IMR-90 (cell line): Measurements from ENCODE around the gene LINC01488. TPM values are rescaled to one million over a fixed set of nuclear protein-coding genes. Genes with fewer than 3 reads are reported as not detected.

Source experiments
- ATAC-seq: fragments of 200-7000 bp; cut with Tn5 transposase; 2 replicates; pipeline ENCODE4 v1.9.1; 2020; ENCODE audit warnings: low read depth, mild to moderate bottlenecking, moderate library complexity
- BruUV-seq: library from RNA; stranded (reverse); fragments of 400-500 nt; replicated peaks from 2 replicates; lab custom pipeline; 2021; lab: Mats Ljungman, UMichigan
- CTCF ChIA-PET: fragments of 300-600 bp; formaldehyde crosslinking; extraction: SDS; loops from one replicate; lab custom pipeline; 2021; ENCODE audit warnings: antibody characterized with exemption; lab: Yijun Ruan, JAX
- POLR2A ChIA-PET: fragments of 300-600 bp; sonication (Branson Sonifier 250); formaldehyde crosslinking; loops from one replicate; lab custom pipeline; 2022; ENCODE audit warnings: antibody characterized with exemption; ENCODE audit not compliant: unreplicated experiment; lab: Charles Lee
- DNase-seq: peaks from one replicate; pipeline ENCODE4 v3.0.0; 2013
- H2AFZ ChIP-seq: replicated peaks from 2 replicates; pipeline ENCODE3; 2013; ENCODE audit warnings: low read length, mild to moderate bottlenecking; ENCODE audit not compliant: poor library complexity
- H2AK5ac ChIP-seq: 2 replicates; pipeline ENCODE4 v1.6.1; 2013; ENCODE audit warnings: low read depth, low read length, inconsistent platforms
- H2AK9ac ChIP-seq: replicated peaks from 2 replicates; pipeline ENCODE3; 2013; ENCODE audit warnings: mild to moderate bottlenecking, low read depth, low read length, moderate library complexity; ENCODE audit not compliant: poor library complexity
- H2BK120ac ChIP-seq: 2 replicates; pipeline ENCODE4 v1.6.1; 2013; ENCODE audit warnings: low read depth, low read length, inconsistent platforms
- H2BK15ac ChIP-seq: 3 replicates; pipeline ENCODE4 v1.6.1; 2013; ENCODE audit warnings: low read depth, low read length, inconsistent platforms
- H2BK20ac ChIP-seq: 2 replicates; pipeline ENCODE4 v1.6.1; 2013; ENCODE audit warnings: low read depth, mild to moderate bottlenecking, inconsistent platforms, low read length, moderate library complexity
- H2BK5ac ChIP-seq: 2 replicates; pipeline ENCODE4 v1.6.1; 2013; ENCODE audit warnings: mild to moderate bottlenecking, low read depth, low read length, inconsistent platforms; ENCODE audit not compliant: poor library complexity, severe bottlenecking
- H3K14ac ChIP-seq: replicated peaks from 2 replicates; pipeline ENCODE4 v1.6.1; 2013; ENCODE audit warnings: low read depth, low read length, inconsistent platforms
- H3K18ac ChIP-seq: 2 replicates; pipeline ENCODE4 v1.6.1; 2013; ENCODE audit warnings: low read depth, low read length, control low read depth
- H3K23ac ChIP-seq: 2 replicates; pipeline ENCODE4 v1.6.1; 2013; ENCODE audit warnings: low read depth, low read length, inconsistent platforms
- H3K27ac ChIP-seq: 2 replicates; pipeline ENCODE4 v1.5.1; 2013; ENCODE audit warnings: mild to moderate bottlenecking, control low read depth, low read length; ENCODE audit not compliant: insufficient read depth
- H3K27me3 ChIP-seq: 2 replicates; pipeline ENCODE4 v1.6.1; 2013; ENCODE audit warnings: low read length; ENCODE audit not compliant: control insufficient read depth, insufficient read depth
- H3K36me3 ChIP-seq: 2 replicates; pipeline ENCODE4 v1.6.1; 2013; ENCODE audit warnings: low read length, mixed read lengths; ENCODE audit not compliant: control insufficient read depth, insufficient read depth
- H3K4ac ChIP-seq: 2 replicates; pipeline ENCODE4 v1.6.1; 2013; ENCODE audit warnings: low read depth, low read length, inconsistent platforms
- H3K4me1 ChIP-seq: 2 replicates; pipeline ENCODE4 v1.6.1; 2013; ENCODE audit warnings: low read length, mixed read lengths; ENCODE audit not compliant: control insufficient read depth, insufficient read depth
- H3K4me2 ChIP-seq: 2 replicates; pipeline ENCODE4 v1.6.1; 2013; ENCODE audit warnings: low read depth, mild to moderate bottlenecking, control low read depth, low read length, moderate library complexity
- H3K4me3 ChIP-seq: 2 replicates; pipeline ENCODE4 v1.5.1; 2013; ENCODE audit warnings: low read depth, mild to moderate bottlenecking, control low read depth, low read length, moderate library complexity; ENCODE audit not compliant: insufficient read depth
- H3K56ac ChIP-seq: 2 replicates; pipeline ENCODE4 v1.6.1; 2013; ENCODE audit warnings: low read length, inconsistent platforms; ENCODE audit not compliant: insufficient read depth; ENCODE audit errors: extremely low read depth
- H3K79me1 ChIP-seq, 2 experiments: 2 replicates each; pipeline ENCODE4 v1.6.1; 2013; ENCODE audit warnings: low read length in 2 of 2, inconsistent platforms in 1 of 2, low read depth in 1 of 2
- H3K9ac ChIP-seq: 2 replicates; pipeline ENCODE4 v1.6.1; 2013; ENCODE audit warnings: low read depth, low read length, control low read depth
- H3K9me1 ChIP-seq: 2 replicates; pipeline ENCODE4 v1.6.1; 2013; ENCODE audit warnings: low read length, inconsistent platforms; ENCODE audit not compliant: insufficient read depth
- H3K9me3 ChIP-seq: 2 replicates; pipeline ENCODE4 v1.6.1; 2013; ENCODE audit warnings: low read length; ENCODE audit not compliant: control insufficient read depth, insufficient read depth
- H4K20me1 ChIP-seq: 2 replicates; pipeline ENCODE4 v1.6.1; 2013; ENCODE audit warnings: low read length, inconsistent platforms; ENCODE audit not compliant: insufficient read depth
- H4K5ac ChIP-seq: 2 replicates; pipeline ENCODE4 v1.6.1; 2013; ENCODE audit warnings: mild to moderate bottlenecking, low read depth, low read length, control low read depth
- H4K8ac ChIP-seq, 2 experiments: 2 replicates each; pipeline ENCODE4 v1.6.1; 2013; ENCODE audit warnings: low read depth in 2 of 2, low read length in 2 of 2, control low read depth in 1 of 2, inconsistent platforms in 1 of 2
- H4K91ac ChIP-seq: 2 replicates; pipeline ENCODE4 v1.6.1; 2013; ENCODE audit warnings: low read depth, low read length, inconsistent platforms; ENCODE audit not compliant: insufficient read depth
- BHLHE40 ChIP-seq: fragments of 150-350 bp; IDR thresholded peaks from 2 replicates; pipeline ENCODE4 v1.6.1; 2016; ENCODE audit warnings: mild to moderate bottlenecking, low read depth, low read length
- CEBPB ChIP-seq: IDR thresholded peaks from 2 replicates; pipeline ENCODE4 v1.6.1; 2012; ENCODE audit warnings: low read depth, low read length, improper control_type of control experiment
- CHD1 ChIP-seq: IDR thresholded peaks from 2 replicates; pipeline ENCODE4 v1.6.1; 2012; ENCODE audit warnings: low read depth, low read length, improper control_type of control experiment
- FOS ChIP-seq: fragments of 150-350 bp; IDR thresholded peaks from 2 replicates; pipeline ENCODE4 v1.6.1; 2016; ENCODE audit warnings: low read depth, low read length
- MAFK ChIP-seq: IDR thresholded peaks from 2 replicates; pipeline ENCODE4 v1.6.1; 2012; ENCODE audit warnings: low read depth, low read length, improper control_type of control experiment
- MAZ ChIP-seq: IDR thresholded peaks from 2 replicates; pipeline ENCODE4 v1.6.1; 2012; ENCODE audit warnings: low read depth, mild to moderate bottlenecking, low read length, improper control_type of control experiment, moderate library complexity, borderline replicate concordance
- MXI1 ChIP-seq: IDR thresholded peaks from 2 replicates; pipeline ENCODE4 v1.6.1; 2012; ENCODE audit warnings: low read depth, mild to moderate bottlenecking, low read length, moderate library complexity, borderline replicate concordance
- NFE2L2 ChIP-seq: fragments of 150-350 bp; IDR thresholded peaks from 2 replicates; pipeline ENCODE4 v1.6.1; 2016; ENCODE audit warnings: low read depth, mild to moderate bottlenecking, low read length
- POLR2A ChIP-seq: IDR thresholded peaks from 2 replicates; pipeline ENCODE4 v1.6.1; 2012; ENCODE audit warnings: mild to moderate bottlenecking, low read depth, low read length
- RAD21 ChIP-seq: IDR thresholded peaks from 2 replicates; pipeline ENCODE4 v1.6.1; 2012; ENCODE audit warnings: low read length, improper control_type of control experiment
- RCOR1 ChIP-seq: IDR thresholded peaks from 2 replicates; pipeline ENCODE4 v1.6.1; 2012; ENCODE audit warnings: mild to moderate bottlenecking, low read length, improper control_type of control experiment; ENCODE audit not compliant: insufficient replicate concordance
- SMC3 ChIP-seq: fragments of 150-350 bp; IDR thresholded peaks from 2 replicates; pipeline ENCODE4 v1.6.1; 2016; ENCODE audit warnings: low read depth, mild to moderate bottlenecking, antibody characterized with exemption, low read length, moderate library complexity
- WGBS, 2 experiments: methylation state at CpG; one replicate each; pipeline versions ENCODE4 v1.1.5 to v1.1.7; 2013; ENCODE audit warnings: missing lambda C conversion rate in 2 of 2; ENCODE audit not compliant: insufficient read length in 1 of 2; ENCODE audit errors: extremely low coverage in 2 of 2; 5-methylcytosine and 5-hydroxymethylcytosine counted together
- dilution Hi-C: fragments of 300-500 bp; cut with HindIII; formaldehyde crosslinking; loops from one replicate; pipeline ENCODE4 v1.14.3; 2018; ENCODE audit warnings: low sequenced_read_pairs; ENCODE audit not compliant: unreplicated experiment
- in situ Hi-C: fragments of 300-500 bp; cut with MboI; formaldehyde crosslinking; loops from 3 replicates; pipeline ENCODE4 v1.14.3; 2019; ENCODE audit warnings: low sequenced_read_pairs, inconsistent platforms, mixed read lengths
- intact Hi-C: fragments of 100-400 bp; cut with micrococcal nuclease; formaldehyde crosslinking; loops from 2 replicates; pipeline ENCODE4 v1.10.0; 2022
- polyA plus RNA-seq, 3 experiments: library from polyadenylated mRNA; depleted of rRNA; stranded (reverse); fragments of >200 nt; gene quantifications; 2 replicates each; pipeline ENCODE4 v1.2.3, GENCODE V29; 2012; ENCODE audit warnings: low replicate concordance in 1 of 3
- total RNA-seq: library from RNA; depleted of rRNA; stranded (reverse); fragments of >200 nt; gene quantifications from 2 replicates; pipeline ENCODE4 v1.2.3, GENCODE V29; 2012
- TF ChIP-seq, protein P1 (sequence below): fragments of 150-350 bp; IDR thresholded peaks from 2 replicates; pipeline ENCODE4 v1.6.1; 2016; ENCODE audit warnings: low read depth, mild to moderate bottlenecking, low read length, moderate library complexity, borderline replicate concordance
- TF ChIP-seq, protein P2 (sequence below): conservative IDR thresholded peaks from 2 replicates; pipeline ENCODE4 v1.5.1; 2012; ENCODE audit warnings: mild to moderate bottlenecking, low read depth, low read length, improper control_type of control experiment
- TF ChIP-seq, protein P3 (sequence below): fragments of 150-350 bp; IDR thresholded peaks from 2 replicates; pipeline ENCODE4 v1.6.1; 2017; ENCODE audit warnings: mild to moderate bottlenecking, antibody characterized with exemption, low read length, low read depth

Gene LINC01488
- total and polyA plus RNA-seq, 2 of the 4 experiments (the other 2 are of a cell fraction) = not detected

DNA sequence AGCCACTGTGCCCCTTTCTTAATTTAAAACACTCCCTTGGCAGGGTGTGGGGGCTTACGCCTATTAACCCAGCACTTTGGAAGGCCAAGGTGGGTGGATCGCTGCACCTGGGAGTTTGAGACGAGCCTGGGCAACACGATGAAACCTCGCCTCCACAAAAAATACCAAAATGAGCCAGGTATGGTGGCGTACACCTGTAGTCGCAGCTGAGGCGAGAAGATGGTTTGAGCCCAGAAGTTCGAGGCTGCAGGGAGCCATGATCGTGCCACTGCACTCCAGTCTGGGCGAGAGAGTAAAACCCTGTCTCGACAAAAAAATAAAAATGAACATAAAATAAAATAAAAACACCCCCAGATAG lies 45.0 kb downstream of the LINC01488 start (continued):
- no peak for TF ChIP-seq MAZ
- no peak for TF ChIP-seq CHD1
- TF ChIP-seq FOS = no peak
- no peak for TF ChIP-seq BHLHE40

DNA sequence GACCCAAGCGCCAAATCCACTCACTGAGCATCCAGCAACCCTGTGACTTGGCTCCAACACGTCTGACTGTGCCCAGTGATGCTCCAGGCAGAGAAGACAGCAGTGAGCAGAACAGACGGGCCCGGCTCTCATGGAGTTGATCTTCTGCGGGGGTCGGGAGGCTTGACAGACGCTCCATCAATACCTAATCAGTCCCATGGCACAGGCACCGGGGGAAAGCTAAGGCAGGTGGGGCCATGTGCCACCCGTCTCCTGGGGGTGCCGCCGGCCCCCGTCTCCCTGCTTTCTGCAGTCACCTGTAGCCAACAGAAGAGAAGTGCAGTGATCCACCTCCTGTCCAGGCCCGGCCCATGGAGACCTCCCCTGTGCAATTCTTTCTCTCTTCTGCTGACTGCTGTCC lies 47.5 kb downstream of the LINC01488 start:
- no peak overlapping the region for H4K8ac ChIP-seq
- TF ChIP-seq NFE2L2 (no peak), CEBPB (no peak), RCOR1 (no peak), MXI1 (no peak), MAZ (no peak), SMC3 (no peak), POLR2A (no peak), RAD21 (no peak), FOS (no peak), MAFK (no peak), CHD1 (no peak)
- TF ChIP-seq, protein P1, sequence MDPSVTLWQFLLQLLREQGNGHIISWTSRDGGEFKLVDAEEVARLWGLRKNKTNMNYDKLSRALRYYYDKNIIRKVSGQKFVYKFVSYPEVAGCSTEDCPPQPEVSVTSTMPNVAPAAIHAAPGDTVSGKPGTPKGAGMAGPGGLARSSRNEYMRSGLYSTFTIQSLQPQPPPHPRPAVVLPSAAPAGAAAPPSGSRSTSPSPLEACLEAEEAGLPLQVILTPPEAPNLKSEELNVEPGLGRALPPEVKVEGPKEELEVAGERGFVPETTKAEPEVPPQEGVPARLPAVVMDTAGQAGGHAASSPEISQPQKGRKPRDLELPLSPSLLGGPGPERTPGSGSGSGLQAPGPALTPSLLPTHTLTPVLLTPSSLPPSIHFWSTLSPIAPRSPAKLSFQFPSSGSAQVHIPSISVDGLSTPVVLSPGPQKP = no peak
- TF ChIP-seq, protein P2, sequence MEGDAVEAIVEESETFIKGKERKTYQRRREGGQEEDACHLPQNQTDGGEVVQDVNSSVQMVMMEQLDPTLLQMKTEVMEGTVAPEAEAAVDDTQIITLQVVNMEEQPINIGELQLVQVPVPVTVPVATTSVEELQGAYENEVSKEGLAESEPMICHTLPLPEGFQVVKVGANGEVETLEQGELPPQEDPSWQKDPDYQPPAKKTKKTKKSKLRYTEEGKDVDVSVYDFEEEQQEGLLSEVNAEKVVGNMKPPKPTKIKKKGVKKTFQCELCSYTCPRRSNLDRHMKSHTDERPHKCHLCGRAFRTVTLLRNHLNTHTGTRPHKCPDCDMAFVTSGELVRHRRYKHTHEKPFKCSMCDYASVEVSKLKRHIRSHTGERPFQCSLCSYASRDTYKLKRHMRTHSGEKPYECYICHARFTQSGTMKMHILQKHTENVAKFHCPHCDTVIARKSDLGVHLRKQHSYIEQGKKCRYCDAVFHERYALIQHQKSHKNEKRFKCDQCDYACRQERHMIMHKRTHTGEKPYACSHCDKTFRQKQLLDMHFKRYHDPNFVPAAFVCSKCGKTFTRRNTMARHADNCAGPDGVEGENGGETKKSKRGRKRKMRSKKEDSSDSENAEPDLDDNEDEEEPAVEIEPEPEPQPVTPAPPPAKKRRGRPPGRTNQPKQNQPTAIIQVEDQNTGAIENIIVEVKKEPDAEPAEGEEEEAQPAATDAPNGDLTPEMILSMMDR = no peak
- TF ChIP-seq, protein P3, sequence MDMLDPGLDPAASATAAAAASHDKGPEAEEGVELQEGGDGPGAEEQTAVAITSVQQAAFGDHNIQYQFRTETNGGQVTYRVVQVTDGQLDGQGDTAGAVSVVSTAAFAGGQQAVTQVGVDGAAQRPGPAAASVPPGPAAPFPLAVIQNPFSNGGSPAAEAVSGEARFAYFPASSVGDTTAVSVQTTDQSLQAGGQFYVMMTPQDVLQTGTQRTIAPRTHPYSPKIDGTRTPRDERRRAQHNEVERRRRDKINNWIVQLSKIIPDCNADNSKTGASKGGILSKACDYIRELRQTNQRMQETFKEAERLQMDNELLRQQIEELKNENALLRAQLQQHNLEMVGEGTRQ = no peak

More for the DNA sequence above, 47.5 kb downstream of the LINC01488 start:
- no peak overlapping the region for H3K18ac ChIP-seq
- H2BK20ac ChIP-seq = no peak overlapping the region
- no peak overlapping the region for H3K4ac ChIP-seq
- dilution Hi-C loops (no loop called here), intact Hi-C loops (no loop called here), in situ Hi-C loops (no loop called here)
- no peak overlapping the region for H3K9ac ChIP-seq
- no peak overlapping the region for H2BK15ac ChIP-seq
- no peak overlapping the region for H4K5ac ChIP-seq
- no peak overlapping the region for H3K56ac ChIP-seq
- no peak overlapping the region for H4K91ac ChIP-seq
- 70% methylated on average over 2 of the region's 13 CpGs; no CpG with 5 or more reads in 1 of the 2 experiments for WGBS, 2 experiments
- H2AK9ac ChIP-seq = no peak overlapping the region
- no peaks in the 10 kb centered on the region for H3K79me1 ChIP-seq
- ChIA-PET POLR2A (no interaction called here), CTCF (no interaction called here)
- BruUV-seq = no TSS peak
- no peaks in the 10 kb centered on the region for H4K20me1 ChIP-seq
- H2BK120ac ChIP-seq = no peak overlapping the region
- no peak overlapping the region for H2AK5ac ChIP-seq
- no peak overlapping the region for H2AFZ ChIP-seq
- no peaks in the 10 kb centered on the region for H3K36me3 ChIP-seq
- H2BK5ac ChIP-seq = no peak overlapping the region
- peaks cover 19% of the 10 kb centered on the region for H3K27me3 ChIP-seq
- H3K14ac ChIP-seq = no peak overlapping the region
- no peaks in the 10 kb centered on the region for H3K9me1 ChIP-seq
- no peaks in the 10 kb centered on the region for H3K9me3 ChIP-seq
- H3K23ac ChIP-seq = no peak overlapping the region
- DNase-seq = no peak
- ATAC-seq = no peak
- no peak overlapping the region for H3K27ac ChIP-seq
- H3K4me3 ChIP-seq = no peak overlapping the region
- no peak overlapping the region for H3K4me2 ChIP-seq
- H3K4me1 ChIP-seq = peaks cover 8% of the 10 kb centered on the region
